ENCODE measurements around the gene KIF11.

KIF11 gene

GRCh38 chr10:92702301-92702916, 109.5 kb downstream of the KIF11 start:
- DNase-seq (ENCODE audit: low read depth in 2 of 3, low spot score in 2 of 3) = no peak
